Measurements from ENCODE around the gene DUOXA2.

GRCh38 chr15:45113380-45113990 lies 641 bp upstream of the DUOXA2 start:
- TF ChIP-seq GATA3 (IDR thresholded peaks at IDR 0.05; ENCODE audit: low read depth, low read length) = no peak
- TF ChIP-seq GATA2 (IDR thresholded peaks at IDR 0.05; ENCODE audit: low read depth, low read length) = no peak
